HepG2 (cell line): Measurements from ENCODE around the gene TUBA1C. TPM values are rescaled to one million over a fixed set of nuclear protein-coding genes. Genes with fewer than 3 reads are reported as not detected.

Experiments
- BHLHE40 ChIP-seq: IDR thresholded peaks from 2 replicates; pipeline ENCODE4 v1.6.1; 2011; ENCODE audit warnings: low read length, improper control_type of control experiment
- HDAC1 ChIP-seq: sonication (generic); formaldehyde crosslinking; IDR thresholded peaks from 2 replicates; pipeline ENCODE4 v1.5.1; 2020; ENCODE audit warnings: mild to moderate bottlenecking, missing genetic modification reagents
- HMGA1 ChIP-seq: sonication (generic); formaldehyde crosslinking; conservative IDR thresholded peaks from 2 replicates; pipeline ENCODE4 v1.4.0; 2020; ENCODE audit warnings: missing genetic modification reagents
- RARA ChIP-seq: IDR thresholded peaks from 2 replicates; pipeline ENCODE4 v1.6.1; 2016; ENCODE audit warnings: missing genetic modification reagents, missing compliant biosample characterization
- RFX5 ChIP-seq: IDR thresholded peaks from 2 replicates; pipeline ENCODE4 v1.6.1; 2011; ENCODE audit warnings: low read depth, low read length, improper control_type of control experiment
- SIX4 ChIP-seq: sonication (generic); formaldehyde crosslinking; IDR thresholded peaks from 2 replicates; pipeline ENCODE4 v1.4.0; 2020; ENCODE audit warnings: missing genetic modification reagents
- SOX13 ChIP-seq, 3 experiments: fragments of 450-650 bp in 1 of 3; sonication (generic) in 1 of 3; formaldehyde crosslinking in 1 of 3; IDR thresholded peaks in 2 of 3; conservative IDR thresholded peaks in 1 of 3; 2 replicates each; pipeline versions ENCODE4 v1.5.0 to v1.6.1; 2016 to 2020; ENCODE audit warnings: antibody characterized with exemption in 1 of 3, mild to moderate bottlenecking in 1 of 3, missing compliant biosample characterization in 1 of 3, missing genetic modification reagents in 1 of 3, moderate library complexity in 1 of 3
- STAG1 ChIP-seq: sonication (generic); formaldehyde crosslinking; IDR thresholded peaks from 2 replicates; pipeline ENCODE4 v1.4.0; 2020; ENCODE audit warnings: missing genetic modification reagents
- ZMYM3 ChIP-seq: sonication (generic); formaldehyde crosslinking; IDR thresholded peaks from 2 replicates; pipeline ENCODE4 v1.5.1; 2020; ENCODE audit warnings: mild to moderate bottlenecking, missing genetic modification reagents
- ZNF225 ChIP-seq: sonication (generic); formaldehyde crosslinking; IDR thresholded peaks from 2 replicates; pipeline ENCODE4 v1.4.0; 2020; ENCODE audit warnings: mild to moderate bottlenecking, missing genetic modification reagents
- ZNF333 ChIP-seq: sonication (generic); formaldehyde crosslinking; IDR thresholded peaks from 2 replicates; pipeline ENCODE4 v1.4.0; 2020; ENCODE audit warnings: mild to moderate bottlenecking, missing genetic modification reagents, borderline replicate concordance
- ZNF367 ChIP-seq: sonication (generic); formaldehyde crosslinking; IDR thresholded peaks from 2 replicates; pipeline ENCODE4 v1.4.0; 2020; ENCODE audit warnings: missing genetic modification reagents, borderline replicate concordance
- ZNF766 ChIP-seq: sonication (generic); formaldehyde crosslinking; IDR thresholded peaks from 2 replicates; pipeline ENCODE4 v1.5.0; 2020; ENCODE audit warnings: missing genetic modification reagents, borderline replicate concordance
- ZNF777 ChIP-seq: sonication (generic); formaldehyde crosslinking; IDR thresholded peaks from 2 replicates; pipeline ENCODE4 v1.4.0; 2020; ENCODE audit warnings: missing genetic modification reagents
- polyA plus RNA-seq, 8 experiments: library from polyadenylated mRNA; depleted of rRNA in 3 of 8; stranded (reverse) in 7 of 8; unstranded in 1 of 8; fragments of >200 nt; fragmentation: Illumina TruSeq in 4 of 8; extraction: Trizol in 4 of 8; gene quantifications; 2 replicates each; pipeline versions ENCODE4 v1.2.1 to v1.2.3, GENCODE V29; 2011 to 2016; ENCODE audit warnings: low read depth in 4 of 8, missing spikeins in 1 of 8, mixed read lengths in 1 of 8; ENCODE audit not compliant: insufficient read depth in 1 of 8
- total RNA-seq, 5 experiments: library from RNA; depleted of rRNA; stranded (reverse); fragments of >200 nt; fragmentation: Illumina TruSeq; extraction: Trizol; gene quantifications; 2 replicates each; pipeline ENCODE4 v1.2.3, GENCODE V29; 2016; ENCODE audit warnings: low read depth in 1 of 5
- TF ChIP-seq, protein P1 (sequence below): sonication (generic); formaldehyde crosslinking; IDR thresholded peaks from 2 replicates; pipeline ENCODE4 v1.4.0; 2020; ENCODE audit warnings: missing genetic modification reagents
- TF ChIP-seq, protein P2 (sequence below): sonication (generic); formaldehyde crosslinking; IDR thresholded peaks from 2 replicates; pipeline ENCODE4 v1.5.0; 2020; ENCODE audit warnings: missing genetic modification reagents
- TF ChIP-seq, protein P3 (sequence below): sonication (generic); formaldehyde crosslinking; IDR thresholded peaks from 2 replicates; pipeline ENCODE4 v1.8.1; 2023; ENCODE audit warnings: mild to moderate bottlenecking, moderate library complexity, missing genetic modification reagents
- TF ChIP-seq, protein P4 (sequence below): sonication (generic); formaldehyde crosslinking; IDR thresholded peaks from 2 replicates; pipeline ENCODE4 v1.8.1; 2023; ENCODE audit warnings: missing genetic modification reagents, inconsistent platforms, borderline replicate concordance
- TF ChIP-seq, protein P5 (sequence below): sonication (generic); formaldehyde crosslinking; IDR thresholded peaks from 2 replicates; pipeline ENCODE4 v1.4.0; 2020; ENCODE audit warnings: low read depth, mild to moderate bottlenecking, missing genetic modification reagents
- TF ChIP-seq, protein P6 (sequence below): IDR thresholded peaks from 2 replicates; pipeline ENCODE4 v1.6.1; 2016; ENCODE audit warnings: missing genetic modification reagents, missing compliant biosample characterization

Gene TUBA1C
- total and polyA plus RNA-seq, 2 of the 13 experiments (the other 11 are each of a cell fraction or from before 2014, with no cell fraction given), result 693 to 1,075 TPM

DNA sequence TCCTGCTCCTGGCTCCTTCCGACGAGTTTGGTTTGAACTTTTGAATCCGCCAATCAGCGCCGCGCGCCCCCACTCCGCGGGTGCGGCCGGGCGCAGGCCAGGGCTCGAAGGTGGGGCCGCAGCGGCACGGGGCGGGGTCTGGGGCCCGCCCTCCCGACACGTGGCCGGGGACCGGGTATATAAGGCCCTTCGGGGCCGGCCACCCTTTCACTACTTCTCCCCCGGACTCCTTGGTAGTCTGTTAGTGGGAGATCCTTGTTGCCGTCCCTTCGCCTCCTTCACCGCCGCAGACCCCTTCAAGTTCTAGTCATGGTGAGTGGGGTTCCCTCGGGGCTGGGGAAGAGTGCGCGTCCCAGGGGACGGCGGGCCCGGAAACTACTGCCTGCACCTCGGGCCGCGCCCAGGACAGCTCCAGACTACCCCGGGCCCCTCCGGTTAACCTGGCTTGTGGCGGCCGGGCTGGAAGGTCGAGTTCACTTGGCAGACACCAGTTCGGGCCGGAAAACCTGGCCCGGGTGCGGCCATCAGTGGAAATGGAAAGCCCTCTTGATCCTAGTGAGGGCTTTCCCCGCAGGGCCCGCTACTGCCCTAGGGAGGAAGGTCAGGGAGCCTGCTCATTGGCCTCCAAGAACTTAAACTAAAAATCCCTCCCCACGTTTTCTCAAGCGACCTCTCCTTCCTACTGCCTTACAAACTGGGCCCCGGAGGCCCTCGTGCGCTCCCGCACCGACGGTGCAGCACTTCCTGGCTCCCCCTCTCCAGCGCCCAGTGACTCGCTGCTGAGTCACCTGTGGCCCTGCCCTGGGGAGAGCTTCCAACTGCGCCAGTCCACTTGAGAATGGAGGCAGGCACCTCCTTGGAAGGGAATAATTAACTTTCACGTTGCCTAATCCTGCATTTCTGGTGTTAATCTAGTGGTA, at the start of gene TUBA1C (continued):
- TF ChIP-seq, protein P1, sequence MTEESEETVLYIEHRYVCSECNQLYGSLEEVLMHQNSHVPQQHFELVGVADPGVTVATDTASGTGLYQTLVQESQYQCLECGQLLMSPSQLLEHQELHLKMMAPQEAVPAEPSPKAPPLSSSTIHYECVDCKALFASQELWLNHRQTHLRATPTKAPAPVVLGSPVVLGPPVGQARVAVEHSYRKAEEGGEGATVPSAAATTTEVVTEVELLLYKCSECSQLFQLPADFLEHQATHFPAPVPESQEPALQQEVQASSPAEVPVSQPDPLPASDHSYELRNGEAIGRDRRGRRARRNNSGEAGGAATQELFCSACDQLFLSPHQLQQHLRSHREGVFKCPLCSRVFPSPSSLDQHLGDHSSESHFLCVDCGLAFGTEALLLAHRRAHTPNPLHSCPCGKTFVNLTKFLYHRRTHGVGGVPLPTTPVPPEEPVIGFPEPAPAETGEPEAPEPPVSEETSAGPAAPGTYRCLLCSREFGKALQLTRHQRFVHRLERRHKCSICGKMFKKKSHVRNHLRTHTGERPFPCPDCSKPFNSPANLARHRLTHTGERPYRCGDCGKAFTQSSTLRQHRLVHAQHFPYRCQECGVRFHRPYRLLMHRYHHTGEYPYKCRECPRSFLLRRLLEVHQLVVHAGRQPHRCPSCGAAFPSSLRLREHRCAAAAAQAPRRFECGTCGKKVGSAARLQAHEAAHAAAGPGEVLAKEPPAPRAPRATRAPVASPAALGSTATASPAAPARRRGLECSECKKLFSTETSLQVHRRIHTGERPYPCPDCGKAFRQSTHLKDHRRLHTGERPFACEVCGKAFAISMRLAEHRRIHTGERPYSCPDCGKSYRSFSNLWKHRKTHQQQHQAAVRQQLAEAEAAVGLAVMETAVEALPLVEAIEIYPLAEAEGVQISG (CRISPR knock-in tag), result peak; percentile 45; the same call in 1 of the 2 replicates
- no peak for TF ChIP-seq ZNF333 (CRISPR knock-in tag)
- peak; percentile 45; the same call in 1 of the 2 replicates for TF ChIP-seq RARA (CRISPR knock-in tag)
- no peak for TF ChIP-seq SIX4 (CRISPR knock-in tag)
- TF ChIP-seq, protein P2, sequence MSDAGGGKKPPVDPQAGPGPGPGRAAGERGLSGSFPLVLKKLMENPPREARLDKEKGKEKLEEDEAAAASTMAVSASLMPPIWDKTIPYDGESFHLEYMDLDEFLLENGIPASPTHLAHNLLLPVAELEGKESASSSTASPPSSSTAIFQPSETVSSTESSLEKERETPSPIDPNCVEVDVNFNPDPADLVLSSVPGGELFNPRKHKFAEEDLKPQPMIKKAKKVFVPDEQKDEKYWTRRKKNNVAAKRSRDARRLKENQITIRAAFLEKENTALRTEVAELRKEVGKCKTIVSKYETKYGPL (CRISPR knock-in tag), result no peak; the same call in 1 of the 2 replicates
- TF ChIP-seq, protein P3, sequence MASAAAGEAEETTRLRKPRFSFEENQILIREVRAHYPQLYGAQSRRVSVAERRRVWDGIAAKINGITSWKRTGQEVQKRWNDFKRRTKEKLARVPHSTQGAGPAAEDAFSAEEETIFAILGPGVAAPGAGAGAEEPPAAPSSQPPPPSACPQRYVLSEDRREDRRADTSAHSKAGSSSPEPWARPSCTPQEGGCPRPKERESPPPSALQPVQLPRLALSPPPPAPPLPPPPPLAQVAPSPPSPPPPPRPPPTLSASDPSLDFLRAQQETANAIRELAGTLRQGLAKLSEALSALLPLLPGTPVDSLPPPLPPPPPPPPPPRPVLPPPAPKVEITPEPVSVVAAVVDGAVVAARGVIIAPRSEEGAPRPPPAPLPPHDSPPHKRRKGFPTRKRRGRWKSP (CRISPR knock-in tag), result no peak
- TF ChIP-seq, protein P4, sequence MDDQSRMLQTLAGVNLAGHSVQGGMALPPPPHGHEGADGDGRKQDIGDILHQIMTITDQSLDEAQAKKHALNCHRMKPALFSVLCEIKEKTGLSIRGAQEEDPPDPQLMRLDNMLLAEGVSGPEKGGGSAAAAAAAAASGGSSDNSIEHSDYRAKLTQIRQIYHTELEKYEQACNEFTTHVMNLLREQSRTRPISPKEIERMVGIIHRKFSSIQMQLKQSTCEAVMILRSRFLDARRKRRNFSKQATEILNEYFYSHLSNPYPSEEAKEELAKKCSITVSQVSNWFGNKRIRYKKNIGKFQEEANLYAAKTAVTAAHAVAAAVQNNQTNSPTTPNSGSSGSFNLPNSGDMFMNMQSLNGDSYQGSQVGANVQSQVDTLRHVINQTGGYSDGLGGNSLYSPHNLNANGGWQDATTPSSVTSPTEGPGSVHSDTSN (CRISPR knock-in tag), result peak; percentile 68; the same call in 1 of the 2 replicates
- TF ChIP-seq ZMYM3 (CRISPR knock-in tag), result no peak
- TF ChIP-seq STAG1 (CRISPR knock-in tag), result no peak
- TF ChIP-seq HDAC1 (CRISPR knock-in tag), result peak; percentile 19; the same call in 1 of the 2 replicates
- peak; percentile 91; the same call in 1 of the 2 replicates for TF ChIP-seq ZNF766
- TF ChIP-seq ZNF225 (CRISPR knock-in tag), result 0 out of 2 replicates have a peak, but pooled peaks have one; percentile 15
- peak; percentile 9; the same call in 1 of the 2 replicates for TF ChIP-seq SOX13 (IDR thresholded peaks at IDR 0.05)
- TF ChIP-seq SOX13 (CRISPR knock-in tag; conservative IDR thresholded peaks at IDR 0.05 in 1 of 2, IDR thresholded peaks at IDR 0.05 in 1 of 2), result no peak
- TF ChIP-seq, protein P5, sequence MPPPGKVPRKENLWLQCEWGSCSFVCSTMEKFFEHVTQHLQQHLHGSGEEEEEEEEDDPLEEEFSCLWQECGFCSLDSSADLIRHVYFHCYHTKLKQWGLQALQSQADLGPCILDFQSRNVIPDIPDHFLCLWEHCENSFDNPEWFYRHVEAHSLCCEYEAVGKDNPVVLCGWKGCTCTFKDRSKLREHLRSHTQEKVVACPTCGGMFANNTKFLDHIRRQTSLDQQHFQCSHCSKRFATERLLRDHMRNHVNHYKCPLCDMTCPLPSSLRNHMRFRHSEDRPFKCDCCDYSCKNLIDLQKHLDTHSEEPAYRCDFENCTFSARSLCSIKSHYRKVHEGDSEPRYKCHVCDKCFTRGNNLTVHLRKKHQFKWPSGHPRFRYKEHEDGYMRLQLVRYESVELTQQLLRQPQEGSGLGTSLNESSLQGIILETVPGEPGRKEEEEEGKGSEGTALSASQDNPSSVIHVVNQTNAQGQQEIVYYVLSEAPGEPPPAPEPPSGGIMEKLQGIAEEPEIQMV (CRISPR knock-in tag), result no peak
- 0 out of 2 replicates have a peak, but pooled peaks have one; percentile 70 for TF ChIP-seq ZNF367 (CRISPR knock-in tag)
- TF ChIP-seq ZNF777 (CRISPR knock-in tag), result peak; percentile 78
- TF ChIP-seq, protein P6, sequence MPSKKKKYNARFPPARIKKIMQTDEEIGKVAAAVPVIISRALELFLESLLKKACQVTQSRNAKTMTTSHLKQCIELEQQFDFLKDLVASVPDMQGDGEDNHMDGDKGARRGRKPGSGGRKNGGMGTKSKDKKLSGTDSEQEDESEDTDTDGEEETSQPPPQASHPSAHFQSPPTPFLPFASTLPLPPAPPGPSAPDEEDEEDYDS (CRISPR knock-in tag), result peak; percentile 87
- peak; percentile 35; the same call in 1 of the 2 replicates for TF ChIP-seq BHLHE40
- TF ChIP-seq HMGA1, result no peak
- no peak for TF ChIP-seq RFX5
